ENCODE results near the gene TTLL11.

- TF ChIP-seq CTCF (conservative IDR thresholded peaks at IDR 0.05; ENCODE audit: low read length) = no peak
- no peak for TF ChIP-seq EZH2phosphoT487 (IDR thresholded peaks at IDR 0.05; ENCODE audit: borderline replicate concordance)
Measured at GRCh38 chr9:121979736-121980135, 113.4 kb downstream of the TTLL11 start.

Measured in Loucy (cell line).